SK-N-SH (cell line): ENCODE data around the gene MPZL1.

Source experiments
- CHD2 ChIP-seq: fragments of 150-350 bp; IDR thresholded peaks from 2 replicates; pipeline ENCODE4 v1.6.1; 2018; ENCODE audit warnings: low read length; ENCODE audit not compliant: partially characterized antibody
- CTCF ChIP-seq: fragments of 200-600 bp; sonication (generic); IDR thresholded peaks from 2 replicates; pipeline ENCODE4 v1.6.1; 2017; ENCODE audit warnings: antibody characterized with exemption, mild to moderate bottlenecking, moderate library complexity
- EZH2phosphoT487 ChIP-seq: fragments of 200-600 bp; sonication (generic); IDR thresholded peaks from 2 replicates; pipeline ENCODE4 v1.6.1; 2017; ENCODE audit warnings: low read depth, mixed run types, mild to moderate bottlenecking, antibody characterized with exemption, moderate library complexity, borderline replicate concordance
- FOXJ3 ChIP-seq: sonication (generic); formaldehyde crosslinking; IDR thresholded peaks from 2 replicates; pipeline ENCODE4 v1.5.1; 2020; ENCODE audit warnings: mild to moderate bottlenecking, missing genetic modification reagents
- RCOR1 ChIP-seq: fragments of 150-350 bp; IDR thresholded peaks from 2 replicates; pipeline ENCODE4 v1.6.1; 2017; ENCODE audit warnings: antibody characterized with exemption, low read length
- REST ChIP-seq: IDR thresholded peaks from 2 replicates; pipeline ENCODE4 v1.6.1; 2012; ENCODE audit warnings: mild to moderate bottlenecking, low read depth, low read length, moderate library complexity
- RFX5 ChIP-seq: IDR thresholded peaks from 2 replicates; pipeline ENCODE4 v1.6.1; 2012; ENCODE audit warnings: mild to moderate bottlenecking, improper control_type of control experiment, low read length

- TF ChIP-seq EZH2phosphoT487 = no peak
- no peak for TF ChIP-seq CTCF
- no peak for TF ChIP-seq REST
- TF ChIP-seq CHD2 = no peak
- TF ChIP-seq RCOR1 = no peak
- no peak for TF ChIP-seq FOXJ3 (CRISPR knock-in tag)
- no peak for TF ChIP-seq RFX5
Measured at GRCh38 chr1:167757433-167758309, 35.9 kb downstream of the MPZL1 start.
